ENCODE results near the gene SNF8.

SNF8 gene

DNA sequence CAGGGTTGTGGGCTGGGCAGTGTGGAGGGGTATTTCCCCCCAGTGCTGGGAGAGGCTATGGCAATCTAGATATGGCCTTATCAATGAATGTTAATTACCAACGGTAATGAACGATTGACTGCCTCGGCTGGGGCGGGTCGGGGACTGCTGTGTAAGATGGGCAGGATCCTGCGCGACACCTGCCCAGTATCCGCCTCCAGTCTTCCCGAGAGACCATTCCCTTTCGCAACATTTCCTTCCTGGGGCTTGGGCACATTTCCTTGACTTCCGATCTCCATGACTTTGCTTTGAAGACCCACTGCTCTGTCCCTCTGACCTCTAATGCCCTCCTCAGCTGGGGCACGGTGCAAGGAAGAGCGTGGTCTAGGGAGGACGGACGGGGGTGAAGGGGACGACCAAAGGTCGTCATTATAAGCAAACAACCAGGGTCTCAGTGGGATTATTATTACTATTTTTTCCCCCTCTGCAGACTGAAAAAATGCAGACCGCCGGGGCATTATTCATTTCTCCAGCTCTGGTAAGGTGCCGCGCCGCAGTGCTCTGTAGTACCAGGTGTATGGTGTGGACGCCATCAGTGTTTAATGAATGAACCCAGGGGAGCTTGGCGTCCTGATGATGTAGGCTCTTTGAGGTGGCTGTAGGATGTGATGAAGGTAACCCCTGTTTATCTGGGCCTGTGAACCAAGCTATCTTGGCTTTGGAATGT, 51.5 kb downstream of the SNF8 start:
- DNase-seq (ENCODE audit: low read depth in 2 of 2, low spot score in 1 of 2): no peak

GRCh38 chr17:48890086-48890485, 54.6 kb downstream of the SNF8 start:
- DNase-seq (ENCODE audit: low read depth in 2 of 2, low spot score in 1 of 2): no peak

DNA sequence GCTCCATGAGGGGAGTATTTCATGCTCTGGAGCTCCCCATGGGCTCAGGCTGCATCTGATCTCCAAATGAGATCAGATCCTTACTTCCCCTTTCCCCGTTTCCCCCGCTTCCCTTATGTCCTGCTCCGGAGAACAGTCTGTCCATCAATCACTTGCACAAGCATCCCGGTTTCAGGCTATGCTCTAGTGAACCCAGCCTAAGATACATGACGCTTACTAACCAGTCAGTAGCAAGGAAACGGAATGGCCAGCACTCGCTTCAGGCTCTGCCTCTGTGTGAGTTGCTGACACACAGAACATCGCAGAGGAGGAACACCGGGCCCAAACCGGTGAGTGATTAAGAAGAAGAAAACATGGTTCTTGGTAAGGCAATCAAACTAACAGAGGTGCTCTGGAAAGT, 61.5 kb downstream of the SNF8 start:
- DNase-seq (ENCODE audit: low read depth in 2 of 2, low spot score in 1 of 2): no peak

DNA sequence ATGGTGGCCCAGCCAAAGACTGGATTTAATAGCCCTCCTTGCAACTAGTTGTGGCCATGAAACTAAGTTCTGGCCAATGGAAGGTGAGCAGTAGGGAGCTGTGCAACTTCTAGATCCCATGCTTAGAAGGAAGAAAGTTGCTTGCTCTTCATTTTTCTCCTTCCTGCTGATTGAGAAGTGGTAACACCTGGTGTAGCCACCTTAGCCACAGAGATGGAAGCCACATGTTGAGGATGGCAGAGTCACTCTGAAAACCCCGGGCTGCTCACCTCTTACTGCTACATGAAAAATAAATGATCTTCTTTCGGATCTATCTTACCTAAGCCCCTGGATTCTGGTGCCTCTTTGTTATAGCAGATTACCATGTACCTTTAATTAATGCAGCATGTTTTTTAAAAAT, 62.4 kb downstream of the SNF8 start:
- no peak for DNase-seq (ENCODE audit: low read depth in 2 of 2, low spot score in 1 of 2)

Data from stimulated activated CD8-positive, alpha-beta memory T cell treated with anti-CD3 and anti-CD28 coated beads, Interleukin-4, amount 100 ng/mL, for 1 hour (primary cell).